HepG2 (cell line): ENCODE results near the gene ANKS1A. TPM values are rescaled to one million over a fixed set of nuclear protein-coding genes. Genes with fewer than 3 reads are reported as not detected.

ENCODE experiments used
- ATAC-seq: fragments of 200-7000 bp; cut with Tn5 transposase; 3 replicates; pipeline ENCODE4 v1.9.1; 2020; ENCODE audit warnings: mild to moderate bottlenecking, moderate library complexity
- BruUV-seq: library from RNA; stranded (reverse); fragments of 400-500 nt; replicated peaks from 2 replicates; lab custom pipeline; 2021; lab: Mats Ljungman, UMichigan
- CTCF ChIA-PET: fragments of 300-600 bp; formaldehyde crosslinking; extraction: SDS; loops from one replicate; lab custom pipeline; 2021; ENCODE audit warnings: low total read pairs, inconsistent platforms, low intra/inter-chr PET ratio; lab: Yijun Ruan, JAX
- POLR2A ChIA-PET: fragments of 350-600 bp; sonication (Branson Sonifier 250); formaldehyde crosslinking; loops from one replicate; lab custom pipeline; 2020; ENCODE audit warnings: antibody characterized with exemption, inconsistent platforms; lab: Yijun Ruan, JAX
- DNase-seq: peaks from one replicate; pipeline ENCODE4 v3.0.0-alpha.2; 2015; ENCODE audit warnings: low spot score
- FAIRE-seq: peaks from 3 replicates; lab custom pipeline; 2011; peaks lifted over from hg19 to GRCh38; lab: Jason Lieb, UNC
- H2AFZ ChIP-seq: one replicate; pipeline ENCODE4 v1.6.1; 2011; ENCODE audit warnings: low read length, inconsistent platforms
- H3K27ac ChIP-seq: fragments of 300-600 bp; 3 replicates; pipeline ENCODE4 v1.8.0; 2011; ENCODE audit warnings: mixed run types, mild to moderate bottlenecking, mixed read lengths, low read length, inconsistent platforms; ENCODE audit not compliant: insufficient read depth; ENCODE audit errors: extremely low read length
- H3K27me3 ChIP-seq, 2 experiments: fragments of 200-600 bp in 1 of 2; 2 replicates in 1 of 2; 3 replicates in 1 of 2; pipeline versions ENCODE4 v1.6.0 to v1.8.0; 2011; ENCODE audit warnings: low read length in 2 of 2, mild to moderate bottlenecking in 2 of 2, moderate library complexity in 2 of 2, inconsistent platforms in 1 of 2; ENCODE audit not compliant: insufficient read depth in 2 of 2, control insufficient read depth in 1 of 2
- H3K36me3 ChIP-seq, 2 experiments: fragments of 200-600 bp in 1 of 2; replicated peaks in 1 of 2; 2 replicates in 1 of 2; 3 replicates in 1 of 2; pipeline versions ENCODE4 v1.5.1 to v1.8.0; 2011; ENCODE audit warnings: low read length in 2 of 2, inconsistent platforms in 1 of 2; ENCODE audit not compliant: insufficient read depth in 2 of 2, control insufficient read depth in 1 of 2
- H3K4me1 ChIP-seq: 2 replicates; pipeline ENCODE4 v1.5.1; 2012; ENCODE audit warnings: low read length, inconsistent platforms; ENCODE audit not compliant: insufficient read depth
- H3K4me2 ChIP-seq: 2 replicates; pipeline ENCODE4 v1.6.0; 2011; ENCODE audit warnings: low read depth, low read length, inconsistent platforms
- H3K4me3 ChIP-seq, 3 experiments: fragments of 200-600 bp in 1 of 3; sonication (generic), shearing (Covaris generic) in 1 of 3; replicated peaks in 1 of 3; 2 replicates each; pipeline ENCODE4 v1.5.1; 2011 to 2016; ENCODE audit warnings: low read length in 3 of 3, inconsistent platforms in 2 of 3, low read depth in 2 of 3, mild to moderate bottlenecking in 2 of 3, control low read depth in 1 of 3, mixed read lengths in 1 of 3; ENCODE audit not compliant: insufficient read depth in 1 of 3
- H3K79me2 ChIP-seq: one replicate; pipeline ENCODE4 v1.6.1; 2011; ENCODE audit warnings: low read length, inconsistent platforms; ENCODE audit not compliant: insufficient read depth
- H3K9ac ChIP-seq: 2 replicates; pipeline ENCODE4 v1.6.0; 2011; ENCODE audit warnings: mild to moderate bottlenecking, low read depth, low read length, inconsistent platforms; ENCODE audit not compliant: insufficient read depth
- H3K9me3 ChIP-seq: 2 replicates; pipeline ENCODE4 v1.5.1; 2012; ENCODE audit warnings: mild to moderate bottlenecking, low read length
- H4K20me1 ChIP-seq: 2 replicates; pipeline ENCODE4 v1.6.0; 2011; ENCODE audit warnings: inconsistent platforms, mild to moderate bottlenecking, low read length, moderate library complexity; ENCODE audit not compliant: insufficient read depth
- ATAD3A ChIP-seq: sonication (generic); formaldehyde crosslinking; IDR thresholded peaks from 2 replicates; pipeline ENCODE4 v1.4.0; 2020; ENCODE audit warnings: missing genetic modification reagents
- EZH2 ChIP-seq: conservative IDR thresholded peaks from 2 replicates; pipeline ENCODE4 v1.6.1; 2012; ENCODE audit warnings: mild to moderate bottlenecking, low read depth, low read length, moderate library complexity
- HOXA3 ChIP-seq: sonication (generic); formaldehyde crosslinking; IDR thresholded peaks from 2 replicates; pipeline ENCODE4 v1.5.0; 2020; ENCODE audit warnings: missing genetic modification reagents
- RCOR2 ChIP-seq: IDR thresholded peaks from 2 replicates; pipeline ENCODE4 v1.6.1; 2016; ENCODE audit warnings: missing biosample characterization, missing genetic modification reagents
- SP2 ChIP-seq: sonication (generic); formaldehyde crosslinking; IDR thresholded peaks from 2 replicates; pipeline ENCODE4 v1.5.1; 2020; ENCODE audit warnings: mild to moderate bottlenecking, missing genetic modification reagents
- SP4 ChIP-seq: sonication (generic); formaldehyde crosslinking; IDR thresholded peaks from 2 replicates; pipeline ENCODE4 v1.8.1; 2023; ENCODE audit warnings: mild to moderate bottlenecking, missing genetic modification reagents
- ZMAT5 ChIP-seq: sonication (generic); formaldehyde crosslinking; IDR thresholded peaks from 2 replicates; pipeline ENCODE4 v1.5.0; 2020; ENCODE audit warnings: mild to moderate bottlenecking, low read depth, missing genetic modification reagents, borderline replicate concordance
- ZNF30 ChIP-seq: sonication (generic); formaldehyde crosslinking; IDR thresholded peaks from 2 replicates; pipeline ENCODE4 v1.5.0; 2020; ENCODE audit warnings: mild to moderate bottlenecking, missing genetic modification reagents
- ZNF354B ChIP-seq: sonication (generic); formaldehyde crosslinking; IDR thresholded peaks from 2 replicates; pipeline ENCODE4 v1.8.0; 2022; ENCODE audit warnings: mild to moderate bottlenecking, missing genetic modification reagents
- ZNF83 ChIP-seq: sonication (generic); formaldehyde crosslinking; IDR thresholded peaks from 2 replicates; pipeline ENCODE4 v1.4.0; 2020; ENCODE audit warnings: missing genetic modification reagents, mild to moderate bottlenecking, borderline replicate concordance
- WGBS: methylation state at CpG from one replicate; pipeline ENCODE4 v1.1.6; 2017; ENCODE audit warnings: low lambda C conversion rate; 5-methylcytosine and 5-hydroxymethylcytosine counted together
- in situ Hi-C: cut with HindIII; loops from 2 replicates; pipeline ENCODE4 v1.10.0; 2017; ENCODE audit warnings: low pct_unique_long_range_greater_than_20kb; ENCODE audit not compliant: extremely low pct_ligation_motif_present
- intact Hi-C: fragments of 100-400 bp; cut with micrococcal nuclease; formaldehyde crosslinking; loops from one replicate; pipeline ENCODE4 v1.10.0; 2022; ENCODE audit not compliant: unreplicated experiment
- polyA plus RNA-seq, 8 experiments: library from polyadenylated mRNA; depleted of rRNA in 3 of 8; stranded (reverse) in 7 of 8; unstranded in 1 of 8; fragments of >200 nt; fragmentation: Illumina TruSeq in 4 of 8; extraction: Trizol in 4 of 8; gene quantifications; 2 replicates each; pipeline versions ENCODE4 v1.2.1 to v1.2.3, GENCODE V29; 2011 to 2016; ENCODE audit warnings: low read depth in 4 of 8, missing spikeins in 1 of 8, mixed read lengths in 1 of 8; ENCODE audit not compliant: insufficient read depth in 1 of 8
- total RNA-seq, 5 experiments: library from RNA; depleted of rRNA; stranded (reverse); fragments of >200 nt; fragmentation: Illumina TruSeq; extraction: Trizol; gene quantifications; 2 replicates each; pipeline ENCODE4 v1.2.3, GENCODE V29; 2016; ENCODE audit warnings: low read depth in 1 of 5
- TF ChIP-seq, protein P1 (sequence below): sonication (generic); formaldehyde crosslinking; IDR thresholded peaks from 2 replicates; pipeline ENCODE4 v1.9.0; 2022; ENCODE audit warnings: low read depth, missing genetic modification reagents
- TF ChIP-seq, protein P2 (sequence below): IDR thresholded peaks from 2 replicates; pipeline ENCODE4 v1.6.1; 2016; ENCODE audit warnings: missing compliant biosample characterization, missing genetic modification reagents, borderline replicate concordance

ANKS1A gene
- total and polyA plus RNA-seq, 2 of the 13 experiments (the other 11 are each of a cell fraction or from before 2014, with no cell fraction given): 7.2 to 15.1 TPM

- intact Hi-C loops: no loop called here
Measured at GRCh38 chr6:34979994-34980393, 90.9 kb downstream of the ANKS1A start.

More at GRCh38 chr6:34979994-34980393, 90.9 kb downstream of the ANKS1A start:
- in situ Hi-C loops: no loop called here
- Histone ChIP-seq H3K4me1 (no peaks in the 10 kb centered on the region), H3K4me3 (no peak overlapping the region), H2AFZ (no peak overlapping the region), H3K79me2 (no peaks in the 10 kb centered on the region), H4K20me1 (no peaks in the 10 kb centered on the region), H3K27me3 (no peaks in the 10 kb centered on the region), H3K4me2 (no peak overlapping the region), H3K36me3 (peaks cover 8 to 31% of the 10 kb centered on the region in 2 experiments), H3K9ac (no peak overlapping the region), H3K9me3 (no peaks in the 10 kb centered on the region), H3K27ac (no peak overlapping the region)
- BruUV-seq: no TSS peak
- ChIA-PET CTCF (no interaction called here), POLR2A (no interaction called here)
- WGBS: over 99% methylated on average over 3 of the region's 3 CpGs
- DNase-seq (no peak), FAIRE-seq (no peak), ATAC-seq (no peak)
- TF ChIP-seq RCOR2 (CRISPR knock-in tag) (no peak), ZNF354B (CRISPR knock-in tag) (no peak), ZMAT5 (CRISPR knock-in tag) (no peak), ZNF83 (CRISPR knock-in tag) (no peak), SP2 (no peak), ATAD3A (CRISPR knock-in tag) (no peak), HOXA3 (CRISPR knock-in tag) (no peak), EZH2 (no peak), ZNF30 (CRISPR knock-in tag) (no peak), SP4 (CRISPR knock-in tag) (no peak)
- TF ChIP-seq, protein P1, sequence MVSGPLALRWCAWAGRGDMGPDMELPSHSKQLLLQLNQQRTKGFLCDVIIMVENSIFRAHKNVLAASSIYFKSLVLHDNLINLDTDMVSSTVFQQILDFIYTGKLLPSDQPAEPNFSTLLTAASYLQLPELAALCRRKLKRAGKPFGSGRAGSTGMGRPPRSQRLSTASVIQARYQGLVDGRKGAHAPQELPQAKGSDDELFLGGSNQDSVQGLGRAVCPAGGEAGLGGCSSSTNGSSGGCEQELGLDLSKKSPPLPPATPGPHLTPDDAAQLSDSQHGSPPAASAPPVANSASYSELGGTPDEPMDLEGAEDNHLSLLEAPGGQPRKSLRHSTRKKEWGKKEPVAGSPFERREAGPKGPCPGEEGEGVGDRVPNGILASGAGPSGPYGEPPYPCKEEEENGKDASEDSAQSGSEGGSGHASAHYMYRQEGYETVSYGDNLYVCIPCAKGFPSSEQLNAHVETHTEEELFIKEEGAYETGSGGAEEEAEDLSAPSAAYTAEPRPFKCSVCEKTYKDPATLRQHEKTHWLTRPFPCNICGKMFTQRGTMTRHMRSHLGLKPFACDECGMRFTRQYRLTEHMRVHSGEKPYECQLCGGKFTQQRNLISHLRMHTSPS (CRISPR knock-in tag): no peak
- TF ChIP-seq, protein P2, sequence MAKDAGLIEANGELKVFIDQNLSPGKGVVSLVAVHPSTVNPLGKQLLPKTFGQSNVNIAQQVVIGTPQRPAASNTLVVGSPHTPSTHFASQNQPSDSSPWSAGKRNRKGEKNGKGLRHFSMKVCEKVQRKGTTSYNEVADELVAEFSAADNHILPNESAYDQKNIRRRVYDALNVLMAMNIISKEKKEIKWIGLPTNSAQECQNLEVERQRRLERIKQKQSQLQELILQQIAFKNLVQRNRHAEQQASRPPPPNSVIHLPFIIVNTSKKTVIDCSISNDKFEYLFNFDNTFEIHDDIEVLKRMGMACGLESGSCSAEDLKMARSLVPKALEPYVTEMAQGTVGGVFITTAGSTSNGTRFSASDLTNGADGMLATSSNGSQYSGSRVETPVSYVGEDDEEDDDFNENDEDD (CRISPR knock-in tag): no peak
